Glutamatergic neuron (in vitro differentiated cells): Measurements from ENCODE around the gene NOTCH3. TPM values are rescaled to one million over a fixed set of nuclear protein-coding genes. Genes with fewer than 3 reads are reported as not detected.
A peak's percentile ranks its signal among the peaks of the same experiment; 100 is the strongest.

Experiments used
- DNase-seq: peaks from one replicate; pipeline ENCODE4 v3.0.0; 2022
- H3K27ac Mint-ChIP-seq: one replicate; pipeline ENCODE4 v1.8.0; 2020; ENCODE audit warnings: mild to moderate bottlenecking, mixed read lengths, inconsistent platforms; ENCODE audit not compliant: unreplicated experiment
- H3K27me3 Mint-ChIP-seq: one replicate; pipeline ENCODE4 v1.8.0; 2020; ENCODE audit warnings: mild to moderate bottlenecking, moderate library complexity, mixed read lengths, inconsistent platforms; ENCODE audit not compliant: unreplicated experiment
- H3K36me3 Mint-ChIP-seq: one replicate; pipeline ENCODE4 v1.8.0; 2020; ENCODE audit warnings: mild to moderate bottlenecking, mixed read lengths, inconsistent platforms; ENCODE audit not compliant: unreplicated experiment
- H3K4me1 Mint-ChIP-seq: one replicate; pipeline ENCODE4 v1.8.0; 2020; ENCODE audit warnings: mild to moderate bottlenecking, low read depth, mixed read lengths, inconsistent platforms; ENCODE audit not compliant: unreplicated experiment
- H3K4me3 Mint-ChIP-seq: one replicate; pipeline ENCODE4 v1.8.0; 2020; ENCODE audit warnings: mild to moderate bottlenecking, mixed read lengths, inconsistent platforms; ENCODE audit not compliant: unreplicated experiment
- H3K9me3 Mint-ChIP-seq: one replicate; pipeline ENCODE4 v1.8.0; 2020; ENCODE audit warnings: mild to moderate bottlenecking, moderate library complexity, mixed read lengths, inconsistent platforms; ENCODE audit not compliant: unreplicated experiment
- total RNA-seq: library from RNA; stranded (reverse); fragmentation: NEBNext Ultra II Directional; extraction: Animal tissue kit (Norgen Biotek cat#: 25700); gene quantifications from one replicate; pipeline ENCODE4 v1.2.1, GENCODE V29; 2021; ENCODE audit not compliant: unreplicated experiment
- TF ChIP-seq, protein P1 (sequence below): fragments of 200-600 bp; sonication (generic); IDR thresholded peaks from one replicate; pipeline ENCODE4 v1.5.0; 2021; ENCODE audit not compliant: partially characterized antibody, unreplicated experiment

Gene NOTCH3
- total RNA-seq, 1 donor from 2014 or later = 3.6 TPM

DNA sequence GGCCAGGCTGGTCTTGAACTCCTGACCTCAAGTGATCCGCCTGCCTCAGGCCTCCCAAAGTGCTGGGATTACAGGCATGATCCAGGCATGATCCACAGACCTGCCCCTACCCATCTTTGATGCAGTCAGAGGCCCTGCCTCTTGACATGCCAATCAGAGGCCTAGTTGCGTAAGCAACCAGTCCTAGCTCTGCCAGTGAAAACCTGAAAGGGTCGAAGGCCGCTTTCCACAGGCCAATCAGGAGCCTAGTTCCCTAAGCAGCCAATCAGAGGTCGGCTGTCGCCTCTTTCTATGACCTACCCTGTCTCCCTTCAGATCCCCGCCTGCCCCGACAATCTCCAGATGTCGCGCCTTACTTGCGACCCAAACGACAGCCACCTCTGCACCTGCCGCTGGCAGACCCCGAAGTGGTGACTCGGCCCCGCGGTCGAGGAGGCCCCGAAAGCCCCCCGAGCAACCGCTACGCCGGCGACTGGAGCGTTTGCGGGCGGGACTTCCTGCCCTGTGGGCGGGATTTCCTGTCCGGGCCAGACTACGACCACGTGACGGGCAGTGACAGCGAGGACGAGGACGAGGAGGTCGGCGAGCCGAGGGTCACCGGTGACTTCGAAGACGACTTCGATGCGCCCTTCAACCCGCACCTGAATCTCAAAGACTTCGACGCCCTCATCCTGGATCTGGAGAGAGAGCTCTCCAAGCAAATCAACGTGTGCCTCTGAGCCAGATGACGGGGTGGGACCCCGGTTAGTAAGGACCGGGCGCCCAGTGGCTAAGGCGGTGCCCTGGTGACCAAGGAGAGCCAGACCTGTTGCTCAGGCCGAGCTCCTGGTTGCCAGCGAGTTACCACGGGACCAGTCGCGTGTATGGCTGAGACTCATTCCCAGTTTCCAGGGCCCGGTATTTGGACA, 87.3 kb downstream of the NOTCH3 start:
- H3K27ac Mint-ChIP-seq = no peak overlapping the region
- peaks cover 3% of the 10 kb centered on the region for H3K9me3 Mint-ChIP-seq
- TF ChIP-seq, protein P1, sequence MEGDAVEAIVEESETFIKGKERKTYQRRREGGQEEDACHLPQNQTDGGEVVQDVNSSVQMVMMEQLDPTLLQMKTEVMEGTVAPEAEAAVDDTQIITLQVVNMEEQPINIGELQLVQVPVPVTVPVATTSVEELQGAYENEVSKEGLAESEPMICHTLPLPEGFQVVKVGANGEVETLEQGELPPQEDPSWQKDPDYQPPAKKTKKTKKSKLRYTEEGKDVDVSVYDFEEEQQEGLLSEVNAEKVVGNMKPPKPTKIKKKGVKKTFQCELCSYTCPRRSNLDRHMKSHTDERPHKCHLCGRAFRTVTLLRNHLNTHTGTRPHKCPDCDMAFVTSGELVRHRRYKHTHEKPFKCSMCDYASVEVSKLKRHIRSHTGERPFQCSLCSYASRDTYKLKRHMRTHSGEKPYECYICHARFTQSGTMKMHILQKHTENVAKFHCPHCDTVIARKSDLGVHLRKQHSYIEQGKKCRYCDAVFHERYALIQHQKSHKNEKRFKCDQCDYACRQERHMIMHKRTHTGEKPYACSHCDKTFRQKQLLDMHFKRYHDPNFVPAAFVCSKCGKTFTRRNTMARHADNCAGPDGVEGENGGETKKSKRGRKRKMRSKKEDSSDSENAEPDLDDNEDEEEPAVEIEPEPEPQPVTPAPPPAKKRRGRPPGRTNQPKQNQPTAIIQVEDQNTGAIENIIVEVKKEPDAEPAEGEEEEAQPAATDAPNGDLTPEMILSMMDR = no peak
- H3K4me3 Mint-ChIP-seq = no peak overlapping the region
- no peaks in the 10 kb centered on the region for H3K4me1 Mint-ChIP-seq
- H3K27me3 Mint-ChIP-seq = peaks cover 3% of the 10 kb centered on the region
- no peak for DNase-seq
- no peaks in the 10 kb centered on the region for H3K36me3 Mint-ChIP-seq

DNA sequence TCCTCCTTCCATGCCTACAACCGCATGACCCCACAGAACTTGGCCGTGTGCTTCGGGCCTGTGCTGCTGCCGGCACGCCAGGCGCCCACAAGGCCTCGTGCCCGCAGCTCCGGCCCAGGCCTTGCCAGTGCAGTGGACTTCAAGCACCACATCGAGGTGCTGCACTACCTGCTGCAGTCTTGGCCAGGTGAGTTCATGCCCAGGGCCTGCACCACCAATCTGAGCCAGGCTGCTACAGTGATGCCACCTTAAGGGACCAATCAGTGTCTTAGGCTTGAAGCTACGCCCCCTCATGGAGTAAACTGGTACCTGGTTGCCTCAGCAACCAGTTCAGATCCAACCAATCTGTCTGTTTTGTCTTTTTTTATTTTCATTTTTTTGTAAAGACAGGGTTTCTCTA, 88.4 kb downstream of the NOTCH3 start:
- H3K27me3 Mint-ChIP-seq = peaks cover 2% of the 10 kb centered on the region
- H3K9me3 Mint-ChIP-seq = peaks cover 4% of the 10 kb centered on the region
- no peak overlapping the region for H3K4me3 Mint-ChIP-seq
- no peak for DNase-seq
- TF ChIP-seq, protein P1 = peak; percentile 25
- H3K36me3 Mint-ChIP-seq = no peaks in the 10 kb centered on the region
- no peak overlapping the region for H3K27ac Mint-ChIP-seq
- no peaks in the 10 kb centered on the region for H3K4me1 Mint-ChIP-seq

DNA sequence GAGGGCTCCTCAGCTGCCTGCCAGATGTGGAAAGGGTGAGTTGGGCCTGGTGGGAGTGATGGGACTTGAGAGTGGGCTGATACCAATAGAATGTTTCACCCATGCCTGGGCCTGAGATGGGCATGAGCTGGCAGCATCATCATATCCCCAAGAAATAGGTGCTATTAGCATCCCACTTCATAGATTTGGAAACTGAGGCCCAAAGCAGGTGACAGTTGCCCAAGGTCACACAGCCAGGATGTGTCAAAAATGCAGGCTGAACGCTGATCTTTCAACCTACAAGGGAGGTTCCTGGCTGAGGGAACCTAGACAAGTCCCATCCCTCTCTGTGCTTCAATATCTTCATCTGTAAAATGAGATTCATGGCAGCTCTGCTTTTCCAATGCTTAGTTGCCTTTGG, 89.0 kb downstream of the NOTCH3 start:
- peaks cover 4% of the 10 kb centered on the region for H3K9me3 Mint-ChIP-seq
- no peak overlapping the region for H3K27ac Mint-ChIP-seq
- H3K36me3 Mint-ChIP-seq = no peaks in the 10 kb centered on the region
- no peak for DNase-seq
- peaks cover 2% of the 10 kb centered on the region for H3K27me3 Mint-ChIP-seq
- H3K4me3 Mint-ChIP-seq = no peak overlapping the region
- H3K4me1 Mint-ChIP-seq = no peaks in the 10 kb centered on the region
- TF ChIP-seq, protein P1 = no peak

DNA sequence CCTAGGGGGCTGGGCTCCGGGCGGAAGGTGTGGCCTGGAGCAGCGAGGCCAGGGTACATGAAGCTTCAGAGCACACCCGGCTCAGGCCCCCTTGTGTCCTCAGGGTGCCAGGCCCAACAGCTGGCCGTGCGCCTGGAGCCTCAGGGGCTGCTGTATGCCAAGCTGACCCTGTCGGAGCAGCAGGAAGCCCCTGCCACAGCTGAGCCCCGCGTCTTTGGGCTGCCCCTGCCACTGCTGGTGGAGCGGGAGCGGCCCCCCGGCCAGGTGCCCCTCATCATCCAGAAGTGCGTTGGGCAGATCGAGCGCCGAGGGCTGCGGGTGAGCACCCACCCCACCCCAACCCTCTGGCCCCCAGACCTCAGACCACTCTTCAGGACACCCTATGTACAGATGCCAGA, 90.4 kb downstream of the NOTCH3 start:
- TF ChIP-seq, protein P1 = no peak
- peaks cover 5% of the 10 kb centered on the region for H3K9me3 Mint-ChIP-seq
- H3K36me3 Mint-ChIP-seq = no peaks in the 10 kb centered on the region
- peaks cover 2% of the 10 kb centered on the region for H3K27me3 Mint-ChIP-seq
- H3K27ac Mint-ChIP-seq = no peak overlapping the region
- no peak for DNase-seq
- H3K4me3 Mint-ChIP-seq = no peak overlapping the region
- no peaks in the 10 kb centered on the region for H3K4me1 Mint-ChIP-seq

DNA sequence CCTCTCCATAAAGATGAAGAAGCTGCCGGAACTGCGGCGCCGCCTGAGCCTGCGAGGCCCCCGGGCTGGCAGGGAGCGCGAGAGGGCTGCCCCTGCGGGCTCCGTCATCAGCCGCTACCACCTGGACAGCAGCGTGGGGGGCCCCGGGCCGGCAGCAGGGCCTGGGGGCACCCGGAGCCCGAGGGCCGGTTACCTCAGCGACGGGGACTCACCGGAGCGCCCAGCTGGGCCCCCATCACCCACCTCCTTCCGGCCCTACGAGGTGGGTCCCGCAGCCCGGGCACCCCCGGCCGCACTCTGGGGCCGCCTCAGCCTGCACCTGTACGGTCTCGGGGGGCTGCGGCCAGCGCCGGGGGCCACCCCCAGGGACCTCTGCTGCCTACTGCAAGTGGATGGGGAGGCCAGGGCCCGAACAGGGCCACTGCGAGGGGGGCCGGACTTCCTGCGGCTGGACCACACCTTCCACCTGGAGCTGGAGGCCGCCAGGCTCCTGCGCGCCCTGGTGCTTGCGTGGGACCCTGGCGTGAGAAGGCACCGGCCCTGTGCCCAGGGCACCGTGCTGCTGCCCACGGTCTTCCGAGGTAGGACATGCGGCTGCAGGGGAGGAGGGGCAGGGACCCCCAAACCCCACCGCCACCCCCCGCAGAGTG, 90.9 kb downstream of the NOTCH3 start:
- no peak for DNase-seq
- Mint-ChIP-seq H3K9me3 (peaks cover 3% of the 10 kb centered on the region), H3K27me3 (peaks cover 2% of the 10 kb centered on the region), H3K27ac (no peak overlapping the region), H3K4me1 (no peaks in the 10 kb centered on the region), H3K4me3 (no peak overlapping the region), H3K36me3 (no peaks in the 10 kb centered on the region)
- TF ChIP-seq, protein P1 = no peak
